Measurements from ENCODE around the gene RHBDF2.

RHBDF2 gene

DNA sequence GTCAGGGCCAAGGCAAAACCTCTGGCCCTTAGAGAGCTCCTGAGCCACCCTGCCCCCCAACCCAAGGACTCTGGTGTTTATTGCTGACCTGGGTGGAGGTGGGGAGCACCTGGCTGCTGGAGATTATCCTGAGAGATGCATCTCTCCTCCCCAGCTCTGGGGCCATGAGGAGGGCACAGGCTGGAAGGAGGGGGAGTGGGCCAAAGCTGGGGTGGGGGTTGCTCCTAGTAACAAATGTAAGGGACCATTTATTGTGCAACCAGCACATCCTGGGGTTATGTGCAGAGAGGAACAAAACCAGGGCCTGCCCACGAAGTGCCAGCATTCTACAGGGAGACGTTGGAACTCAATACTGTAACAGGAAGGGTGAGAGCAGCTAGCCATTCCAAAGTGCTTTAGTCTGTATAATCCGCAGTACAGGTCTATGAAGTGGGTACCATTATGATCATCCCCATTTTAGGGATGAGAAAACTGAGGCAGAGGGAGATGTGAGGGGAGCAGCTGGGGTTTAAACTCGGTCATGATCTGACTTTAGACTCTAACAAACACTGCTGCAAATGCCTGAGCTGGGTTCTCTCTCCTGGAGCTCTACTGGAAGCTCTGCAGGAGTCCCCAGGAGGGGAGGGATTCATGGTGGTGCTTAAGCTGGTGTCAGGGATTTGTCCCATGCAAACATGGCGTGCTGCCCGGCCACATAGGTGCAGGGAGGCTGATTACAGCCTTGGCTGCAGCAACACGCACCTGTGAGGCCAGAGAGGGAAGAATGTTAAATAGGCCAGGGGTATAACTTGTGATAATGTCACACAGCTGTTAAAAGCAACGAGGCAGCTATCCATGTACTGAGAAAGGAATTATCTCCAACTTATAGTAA, 1.4 kb upstream of the RHBDF2 start:
- DNase-seq (ENCODE audit: low read depth in 1 of 2, low spot score in 1 of 2): no peak

DNA sequence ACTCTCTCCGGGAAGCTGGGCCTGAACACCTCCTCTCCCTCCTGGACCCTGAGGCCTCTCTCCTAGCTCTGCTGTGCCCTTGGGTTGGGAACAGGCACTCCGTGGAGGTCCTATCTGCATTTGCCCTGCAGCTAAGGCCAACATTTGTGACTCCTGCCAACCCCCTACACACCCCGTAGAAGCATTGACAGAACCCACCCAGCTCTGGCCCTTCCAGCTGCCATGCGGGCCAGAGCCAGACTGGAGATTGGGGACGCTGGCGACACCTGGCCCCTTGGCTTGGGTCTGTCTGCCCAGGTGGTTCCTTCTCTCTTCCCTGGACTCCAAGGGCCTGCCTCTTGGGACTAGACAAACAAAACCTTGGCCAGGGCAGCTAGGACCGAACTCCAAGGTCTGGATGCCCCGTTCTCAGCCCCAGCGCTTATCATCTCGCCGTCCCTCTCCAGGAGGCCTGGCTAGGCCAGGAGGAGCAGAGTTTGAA, 644 bp upstream of the RHBDF2 start:
- no peak for DNase-seq (ENCODE audit: low read depth in 1 of 2, low spot score in 1 of 2)

DNA sequence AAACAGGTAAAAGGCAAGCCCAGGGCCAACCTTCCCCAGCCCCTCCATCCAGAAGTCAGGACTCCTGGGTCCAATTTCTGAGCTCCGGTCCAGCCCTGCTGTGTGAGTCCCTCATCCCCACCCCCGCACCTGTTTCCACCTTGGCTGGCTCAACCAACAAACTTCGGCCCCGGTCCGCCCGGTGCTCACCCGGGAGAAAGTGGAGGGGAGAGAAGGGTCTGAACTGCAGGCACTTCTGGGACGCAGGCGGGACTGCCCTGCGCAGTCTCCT, 541 bp downstream of the RHBDF2 start:
- DNase-seq (ENCODE audit: low read depth in 1 of 2, low spot score in 1 of 2): no peak

DNA sequence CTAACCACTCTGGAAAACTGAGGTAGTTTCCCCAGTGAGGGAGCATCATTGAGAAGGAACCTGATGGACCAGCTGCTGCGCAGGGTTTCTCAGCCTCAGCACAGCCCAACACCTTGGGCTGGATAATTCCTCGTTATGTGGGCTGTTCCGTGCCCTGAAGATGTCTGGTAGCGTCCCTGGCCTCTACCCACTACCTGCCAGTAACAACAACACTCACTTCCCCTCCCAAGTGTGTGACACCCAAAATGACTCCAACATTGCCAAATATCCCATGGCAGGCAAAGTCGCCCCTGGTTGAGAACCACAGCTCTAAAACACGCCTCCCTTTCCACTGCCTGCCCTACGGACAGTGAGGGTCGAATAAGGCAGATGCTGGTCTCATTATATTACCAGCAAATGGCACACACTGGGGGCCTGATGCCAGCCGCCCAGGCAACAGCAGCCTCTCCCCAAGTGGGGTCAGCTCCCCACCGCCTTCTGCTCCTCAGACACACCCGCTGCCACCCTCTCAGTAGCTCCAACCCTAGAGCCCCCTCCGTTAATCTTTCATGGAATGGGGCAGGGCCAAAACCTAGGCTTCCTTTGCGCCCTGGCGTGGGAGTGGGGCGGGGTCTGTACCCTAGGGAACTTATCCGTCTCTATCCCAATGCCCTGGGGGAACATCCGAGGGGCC, 1.0 kb downstream of the RHBDF2 start:
- DNase-seq (ENCODE audit: low read depth in 1 of 2, low spot score in 1 of 2): no peak

DNA sequence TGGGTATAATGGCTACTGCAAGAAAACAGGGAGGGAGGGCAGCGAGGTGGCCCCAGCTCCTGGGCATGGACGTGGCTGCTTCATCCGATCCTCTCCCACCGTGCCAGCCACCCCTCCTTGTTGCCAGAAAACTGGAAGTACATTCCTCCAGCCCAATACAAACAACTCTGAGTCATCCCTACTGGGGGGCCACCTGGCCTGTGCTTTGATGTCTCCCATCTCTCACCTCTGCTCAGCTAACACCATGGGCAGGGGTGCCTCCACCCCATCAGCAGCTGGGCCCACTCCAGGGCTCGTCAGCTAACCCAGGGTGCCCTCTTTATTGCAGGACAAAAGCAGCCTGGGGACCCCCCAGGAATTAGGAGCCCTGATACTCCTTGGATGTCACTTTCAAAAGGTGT, 2.0 kb downstream of the RHBDF2 start:
- no peak for DNase-seq (ENCODE audit: low read depth in 1 of 2, low spot score in 1 of 2)

DNA sequence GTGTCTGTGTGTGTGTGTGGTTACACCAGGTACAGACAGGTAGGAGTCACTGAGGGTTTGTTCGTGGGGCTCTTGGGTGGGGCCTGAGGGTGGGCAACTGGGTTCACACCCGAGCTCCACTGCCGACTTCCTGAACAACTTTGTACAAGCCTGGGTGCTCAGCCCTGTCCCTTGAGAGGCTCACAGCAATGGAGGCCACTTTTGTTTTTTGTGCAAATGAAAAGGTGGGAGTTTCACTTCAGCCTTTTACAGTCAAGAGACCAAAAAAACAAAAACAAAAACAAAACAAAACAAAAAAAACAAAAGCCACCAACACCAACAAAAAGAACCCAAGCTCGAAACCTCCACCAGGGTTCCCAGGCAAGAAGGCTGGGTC, 2.4 kb downstream of the RHBDF2 start:
- DNase-seq (ENCODE audit: low read depth in 1 of 2, low spot score in 1 of 2): no peak

DNA sequence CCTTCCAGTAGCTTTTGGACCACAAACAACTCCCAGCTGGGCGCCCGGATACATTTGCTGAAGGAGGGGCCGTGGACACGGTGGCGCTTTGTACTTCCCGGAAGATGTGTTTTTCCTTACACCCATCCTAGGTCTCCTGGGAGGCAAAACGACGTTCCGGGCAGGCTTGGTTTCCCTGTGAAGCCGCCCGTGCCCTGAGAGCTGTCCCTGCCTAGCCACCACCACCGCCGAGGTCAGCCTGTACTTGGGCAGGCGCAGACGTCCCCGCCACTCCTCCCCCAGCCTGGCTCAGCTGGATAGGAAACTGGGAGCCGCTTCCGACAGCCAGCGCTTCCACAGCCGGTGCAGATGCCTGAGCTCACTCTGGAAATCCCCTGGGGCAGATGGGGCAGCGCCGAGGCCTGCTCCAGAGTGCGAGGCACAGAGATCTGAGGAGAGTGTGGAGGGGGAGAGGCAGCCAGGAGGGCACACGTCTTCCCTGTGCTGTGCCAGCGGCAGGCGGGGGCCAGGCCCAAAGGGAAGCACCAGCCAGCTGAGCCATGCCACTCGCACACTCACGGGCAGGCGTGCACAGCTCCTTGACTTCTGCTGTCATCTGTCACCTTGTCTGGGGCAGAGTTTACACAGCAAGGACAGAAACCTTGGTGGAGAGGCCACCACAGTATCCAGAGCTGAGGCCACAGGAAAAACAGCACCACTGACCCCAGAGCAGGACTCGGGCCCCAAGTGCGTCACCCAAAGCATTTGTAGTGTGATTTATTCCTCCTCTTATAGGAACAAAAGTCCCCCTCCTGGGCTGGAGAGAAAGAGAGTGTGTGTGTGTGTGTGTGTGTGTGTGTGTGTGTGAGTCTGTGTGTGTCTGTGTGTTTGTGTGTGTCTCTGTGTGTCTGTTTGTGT, 3.0 kb downstream of the RHBDF2 start:
- DNase-seq (ENCODE audit: low read depth in 1 of 2, low spot score in 1 of 2): no peak

DNA sequence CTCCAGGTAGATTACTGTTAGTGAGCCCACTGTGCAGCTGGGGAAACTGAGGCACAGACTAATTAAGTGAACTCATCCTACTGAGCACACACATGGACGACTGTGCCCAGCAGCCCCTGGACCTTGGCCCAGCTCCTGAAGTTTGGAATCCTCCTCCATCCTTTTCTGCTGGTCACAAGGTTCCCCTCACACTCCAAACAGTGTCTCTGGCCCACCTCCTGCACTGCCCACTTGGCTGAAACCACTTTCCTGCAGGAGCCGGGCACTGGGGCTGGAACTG, 3.6 kb downstream of the RHBDF2 start:
- no peak for DNase-seq (ENCODE audit: low read depth in 1 of 2, low spot score in 1 of 2)

DNA sequence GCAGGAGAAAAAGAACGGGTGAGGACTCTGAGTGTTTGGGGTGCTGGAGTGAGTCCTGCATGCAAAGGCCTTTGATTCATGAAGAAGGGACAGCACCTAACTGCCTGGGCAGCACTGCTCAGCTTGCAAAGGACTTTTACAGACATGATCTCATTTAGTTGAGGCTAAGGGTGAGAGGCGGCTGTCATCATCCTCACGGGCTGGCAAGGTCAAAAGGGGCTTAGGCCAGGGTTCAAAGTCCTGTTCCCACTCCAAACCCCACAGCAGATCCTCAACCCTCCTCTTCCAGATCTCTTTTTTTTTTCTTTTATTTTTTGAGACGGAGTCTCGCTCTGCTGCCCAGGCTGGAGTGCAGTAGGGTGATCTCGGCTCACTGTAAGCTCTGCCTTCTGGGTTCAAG, 4.8 kb downstream of the RHBDF2 start:
- no peak for DNase-seq (ENCODE audit: low read depth in 1 of 2, low spot score in 1 of 2)

DNA sequence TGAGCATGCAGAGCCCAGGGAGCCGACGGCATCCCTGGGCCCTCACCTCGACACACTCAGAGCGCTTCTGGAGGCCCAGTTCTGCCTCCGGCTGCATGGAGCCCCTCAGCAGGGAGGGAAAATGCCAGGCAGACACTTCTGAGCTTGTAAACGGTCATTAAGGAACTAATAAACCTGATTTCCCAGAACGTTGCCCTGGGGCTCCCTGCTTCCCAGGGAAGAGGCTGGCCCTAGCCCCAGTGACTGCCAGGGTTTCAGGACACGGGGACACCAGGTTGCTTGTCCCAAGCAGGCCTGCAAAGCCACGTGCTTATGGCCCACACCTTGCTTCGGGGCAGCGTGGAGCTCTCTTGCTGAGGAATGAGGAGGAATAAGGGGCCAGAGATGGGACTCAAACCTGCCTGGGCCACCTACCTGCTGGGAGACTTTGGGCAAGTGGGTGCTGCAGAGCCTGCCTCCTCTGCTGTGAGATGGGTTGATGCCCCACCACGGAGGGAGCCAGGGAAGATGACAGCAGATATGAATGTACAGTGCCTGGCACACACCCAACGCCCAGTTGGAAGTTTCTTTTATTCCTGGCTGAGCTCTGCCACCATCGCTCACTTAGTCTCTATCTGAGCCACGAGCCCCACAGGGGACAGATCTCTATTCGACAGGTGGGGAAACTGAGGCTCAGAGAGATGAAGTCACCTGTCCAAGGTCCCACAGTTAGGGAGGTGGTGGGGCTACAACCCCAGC, 5.4 kb downstream of the RHBDF2 start:
- DNase-seq (ENCODE audit: low read depth in 1 of 2, low spot score in 1 of 2): no peak

DNA sequence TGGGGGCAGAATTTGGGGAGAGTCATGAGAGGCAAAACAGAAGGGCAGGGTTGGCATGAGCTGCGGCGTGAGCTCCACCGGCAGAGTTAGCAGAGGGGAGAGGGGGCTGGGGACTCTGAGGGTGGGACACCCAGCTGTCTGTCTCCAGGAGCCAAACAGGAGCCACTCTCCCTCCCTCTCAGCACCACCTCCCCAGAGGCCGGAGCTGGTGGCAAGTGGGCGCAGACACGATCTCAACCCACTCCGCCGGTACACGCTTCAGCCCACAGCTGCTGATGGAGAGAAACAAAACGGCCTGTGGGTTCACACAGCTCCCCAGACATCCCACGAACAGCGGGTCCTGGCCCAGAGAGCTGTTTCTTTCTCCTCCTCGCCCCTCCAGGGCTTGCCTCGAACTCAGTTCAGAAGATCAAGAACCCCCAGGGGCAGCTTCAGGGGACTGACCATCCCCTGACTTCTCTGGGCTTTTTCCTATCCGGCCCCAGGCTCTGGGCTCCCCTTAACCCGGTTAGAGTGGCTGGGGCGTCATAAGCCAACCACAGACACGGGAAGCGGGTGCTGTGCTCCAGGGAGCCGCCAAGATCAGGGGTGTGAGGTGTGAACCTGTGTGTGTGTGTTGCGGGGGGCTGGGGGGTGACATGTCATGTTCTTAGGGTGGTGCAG, 7.6 kb downstream of the RHBDF2 start:
- no peak for DNase-seq (ENCODE audit: low read depth in 1 of 2, low spot score in 1 of 2)

DNA sequence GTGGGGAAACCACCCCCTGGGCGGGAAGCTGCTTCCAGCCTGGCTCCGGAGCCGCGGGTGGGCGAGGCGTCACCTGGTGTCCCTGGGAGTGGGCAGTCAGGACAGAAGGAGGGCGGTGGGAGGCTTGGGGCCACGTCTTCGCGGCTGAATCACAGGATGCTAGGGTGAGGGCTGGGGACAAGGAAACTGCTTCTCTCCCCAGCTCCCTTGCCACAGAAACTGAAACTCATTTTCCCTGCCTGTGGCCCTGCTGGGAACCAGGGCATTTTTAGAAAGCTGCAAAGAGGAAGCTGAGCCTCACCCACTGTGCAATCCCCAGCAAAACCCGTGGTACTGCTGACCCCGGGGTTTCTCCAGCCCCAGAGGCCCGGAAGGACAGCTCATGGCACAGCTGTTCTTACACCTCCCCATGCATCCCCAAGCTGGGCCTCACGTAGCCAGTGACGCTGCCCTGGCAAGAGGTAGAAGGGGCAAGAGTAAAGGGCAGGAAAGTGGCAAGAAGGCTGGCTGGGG, 8.2 kb downstream of the RHBDF2 start:
- DNase-seq (ENCODE audit: low read depth in 1 of 2, low spot score in 1 of 2): no peak

DNA sequence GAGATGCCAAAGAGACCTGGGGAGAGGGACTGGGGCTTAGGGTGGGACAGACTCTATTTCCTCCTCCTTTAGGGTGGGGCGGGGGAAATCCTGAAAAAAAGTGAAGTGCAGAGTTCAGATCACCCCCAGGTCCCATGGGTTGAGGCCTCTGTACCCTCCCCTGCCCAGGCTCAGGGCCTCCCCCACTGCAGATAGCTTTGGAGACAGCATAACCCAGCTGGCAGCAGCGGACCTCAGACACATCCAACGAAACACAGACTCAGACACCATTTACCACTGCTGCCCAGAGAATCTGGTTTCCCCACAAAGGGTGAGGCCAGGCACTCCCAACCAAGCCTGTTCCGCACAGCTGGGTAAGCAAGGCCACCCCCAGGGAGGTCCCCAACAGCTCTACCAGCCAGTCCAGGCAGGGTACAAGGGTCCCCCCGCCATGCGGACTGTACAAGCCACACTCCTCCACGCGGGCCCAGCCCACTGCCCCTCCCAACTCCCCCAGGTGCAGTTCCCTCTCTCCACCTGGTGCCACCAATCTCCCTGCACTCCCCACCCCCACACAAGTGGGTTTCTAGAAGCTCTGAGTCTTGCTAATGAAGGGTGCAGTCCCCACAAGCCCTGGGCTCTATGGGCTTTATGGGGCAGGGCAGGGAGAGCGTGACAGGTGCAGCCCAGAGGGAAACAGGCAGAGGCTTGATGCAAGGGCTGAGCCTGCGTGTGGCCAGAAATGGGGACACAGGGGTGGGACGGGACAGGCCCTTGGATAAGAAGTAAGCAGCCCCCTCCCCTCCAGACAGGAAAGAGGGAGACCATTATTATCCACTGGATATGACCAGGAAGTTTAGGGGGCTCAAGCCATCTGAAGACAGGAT, 8.9 kb downstream of the RHBDF2 start:
- no peak for DNase-seq (ENCODE audit: low read depth in 1 of 2, low spot score in 1 of 2)

DNA sequence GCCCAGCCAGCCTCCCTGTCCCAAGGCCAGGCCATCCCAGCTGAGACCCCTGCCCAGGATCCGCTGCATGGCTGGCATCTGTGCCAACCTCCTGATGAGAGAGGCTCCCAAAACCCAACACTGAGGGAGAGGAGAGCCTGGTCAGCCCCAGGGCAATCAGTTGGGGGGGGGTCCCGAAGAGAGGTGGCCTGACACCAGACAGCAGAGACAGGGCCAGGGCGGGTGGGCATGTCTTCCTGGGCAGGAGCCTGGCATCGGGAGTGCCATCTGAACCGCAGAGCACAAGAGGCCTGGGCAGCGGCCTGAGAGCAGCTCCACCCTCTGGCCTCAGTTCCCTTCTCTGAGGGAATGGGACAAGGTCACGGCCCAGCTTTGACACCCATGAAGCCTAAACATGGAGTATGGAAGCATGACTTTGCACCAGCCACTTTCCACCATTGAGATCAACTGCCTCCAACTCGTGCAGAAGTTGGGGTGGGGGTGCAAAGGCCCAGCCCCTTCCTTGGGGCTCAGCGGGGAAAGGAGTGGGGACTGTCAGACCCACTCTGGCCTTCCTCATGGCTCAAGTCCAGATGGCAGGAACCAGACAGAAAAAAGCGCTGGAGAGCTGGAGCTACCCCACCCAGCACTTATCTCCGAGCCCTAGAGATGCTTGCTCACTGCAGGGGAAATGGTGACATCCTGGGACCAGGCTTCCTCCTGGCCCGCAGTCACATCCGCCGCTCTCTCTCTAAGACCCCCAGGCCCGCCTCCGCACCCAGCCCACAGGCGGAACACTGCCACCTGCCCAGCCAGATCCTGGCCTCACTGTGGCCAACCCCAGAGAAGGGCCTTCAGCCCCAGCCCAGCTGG, 9.7 kb downstream of the RHBDF2 start:
- DNase-seq (ENCODE audit: low read depth in 1 of 2, low spot score in 1 of 2): no peak

DNA sequence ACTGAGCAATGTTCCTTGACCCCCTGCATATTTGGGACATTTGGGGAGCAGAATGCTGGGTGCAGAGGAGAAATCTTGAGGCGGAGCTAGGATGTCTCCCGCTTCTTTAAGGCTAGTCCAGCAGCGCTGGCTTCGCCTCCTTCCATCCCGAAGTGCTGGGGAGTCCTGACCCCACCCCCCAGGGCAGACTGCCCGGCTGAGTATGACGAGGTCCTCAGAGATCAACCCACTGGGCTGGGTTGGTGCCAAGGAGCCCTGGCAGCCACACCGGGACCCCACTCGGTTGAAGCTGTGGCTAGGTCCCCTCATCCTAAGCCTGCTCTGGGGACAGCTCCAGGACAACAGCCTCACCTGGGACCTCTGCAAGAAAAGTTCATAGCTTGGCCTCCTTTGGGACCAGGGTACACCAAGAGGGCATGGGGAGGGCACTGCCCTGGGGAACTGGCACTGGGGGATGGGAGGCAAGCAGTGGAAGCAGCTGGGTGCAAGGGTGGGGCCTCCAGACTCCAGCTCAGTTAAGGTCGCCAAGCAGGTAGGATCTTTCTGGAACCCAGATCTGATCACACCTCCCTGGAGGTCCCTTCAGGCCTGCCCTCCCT, 11.0 kb downstream of the RHBDF2 start:
- no peak for DNase-seq (ENCODE audit: low read depth in 1 of 2, low spot score in 1 of 2)

DNA sequence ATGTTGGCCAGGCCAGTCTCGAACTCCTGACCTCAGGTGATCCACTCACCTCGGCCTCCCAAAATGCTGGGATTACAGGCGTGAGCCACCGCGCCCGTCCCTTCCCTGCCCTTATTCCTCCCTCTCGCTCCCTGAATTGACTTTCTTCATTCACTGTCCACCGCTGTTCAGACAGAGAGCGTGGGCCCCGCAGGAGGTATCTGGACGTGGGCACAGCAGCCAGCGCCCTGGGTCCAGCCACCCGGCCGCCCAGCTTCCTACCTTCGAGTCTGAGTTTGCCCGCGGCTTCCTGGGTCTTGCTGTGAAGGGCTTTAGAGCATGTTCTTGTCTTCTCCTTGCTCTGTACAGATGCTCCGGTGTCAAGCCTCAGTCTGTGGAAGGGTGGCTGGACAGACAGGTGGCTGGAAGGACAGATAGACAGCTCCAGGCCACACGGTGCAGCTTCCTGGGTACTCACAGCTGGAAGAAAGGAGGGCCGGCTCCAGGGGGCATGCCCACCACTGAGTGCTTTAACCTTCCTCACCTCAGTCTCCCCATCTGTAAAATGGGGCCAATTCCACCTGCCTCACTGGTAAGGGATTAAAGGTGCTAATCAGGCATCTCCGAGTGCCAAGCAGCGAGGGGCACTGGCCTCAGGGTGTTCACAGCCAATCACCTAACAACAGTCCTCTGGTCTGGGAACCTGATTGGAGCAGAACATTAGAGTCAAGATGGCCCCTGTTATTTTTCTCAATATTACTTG, 13.6 kb downstream of the RHBDF2 start:
- no peak for DNase-seq (ENCODE audit: low read depth in 1 of 2, low spot score in 1 of 2)

DNA sequence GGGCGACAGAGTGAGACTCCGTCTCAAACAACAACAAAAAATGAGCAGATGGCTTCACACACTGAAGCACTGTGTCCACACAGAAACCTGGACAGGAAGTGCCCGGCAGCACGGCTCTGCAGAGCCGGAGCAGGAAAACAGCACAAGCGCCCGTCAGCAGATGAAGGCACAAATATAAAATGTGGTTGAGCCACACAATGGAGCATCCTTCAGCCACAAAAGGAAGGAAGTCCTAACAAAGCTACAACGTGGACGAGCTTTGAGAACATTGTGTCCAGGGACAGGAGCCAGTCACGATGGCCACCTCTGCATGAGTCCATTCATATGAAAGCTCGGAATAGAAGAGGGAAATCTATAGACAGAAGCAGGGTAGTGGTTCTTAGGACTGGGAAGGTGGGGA, 15.7 kb downstream of the RHBDF2 start:
- DNase-seq (ENCODE audit: low read depth in 1 of 2, low spot score in 1 of 2): no peak

DNA sequence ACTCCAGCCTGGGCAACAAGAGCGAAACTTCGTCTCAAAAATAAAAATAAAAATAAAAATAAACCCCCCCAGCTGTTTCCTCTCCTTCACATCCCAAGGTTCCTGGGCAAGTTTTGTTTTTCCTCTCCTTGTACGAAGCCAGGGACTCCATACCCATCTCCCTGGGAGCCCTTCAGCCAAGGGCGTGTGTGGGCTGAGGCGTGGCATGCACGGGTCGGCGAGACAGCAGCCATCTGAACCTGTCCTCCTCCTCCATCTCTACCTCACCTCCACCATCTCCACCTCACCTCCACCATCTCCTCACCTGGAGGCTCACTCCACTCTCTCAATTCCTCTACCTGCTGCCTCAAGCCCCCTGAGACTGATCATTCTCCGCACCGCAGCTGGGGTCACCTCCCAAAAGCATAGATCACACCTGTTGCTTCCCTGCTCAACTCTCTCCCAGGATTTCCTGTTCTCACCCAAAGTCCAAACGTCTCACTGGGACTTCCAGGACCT, 16.9 kb downstream of the RHBDF2 start:
- no peak for DNase-seq (ENCODE audit: low read depth in 1 of 2, low spot score in 1 of 2)

Measured in stimulated activated CD4-positive, alpha-beta T cell treated with anti-CD3 and anti-CD28 coated beads, Interleukin-15, amount 100 ng/mL, for 1 hour (primary cell).